UCSD-AML1 (cell line): ENCODE results near the gene FBXO2.
"Not testable (repeated sequence)": the region's sequence is repeated elsewhere in the genome, so short reads cannot be mapped to it uniquely, and the experiment has no call there.

ENCODE experiments used
- DNase-seq: peaks from one replicate; lab custom pipeline; 2025; ENCODE audit not compliant: unreplicated experiment; lab: John Stamatoyannopoulos, UW

The FBXO2 gene

DNA sequence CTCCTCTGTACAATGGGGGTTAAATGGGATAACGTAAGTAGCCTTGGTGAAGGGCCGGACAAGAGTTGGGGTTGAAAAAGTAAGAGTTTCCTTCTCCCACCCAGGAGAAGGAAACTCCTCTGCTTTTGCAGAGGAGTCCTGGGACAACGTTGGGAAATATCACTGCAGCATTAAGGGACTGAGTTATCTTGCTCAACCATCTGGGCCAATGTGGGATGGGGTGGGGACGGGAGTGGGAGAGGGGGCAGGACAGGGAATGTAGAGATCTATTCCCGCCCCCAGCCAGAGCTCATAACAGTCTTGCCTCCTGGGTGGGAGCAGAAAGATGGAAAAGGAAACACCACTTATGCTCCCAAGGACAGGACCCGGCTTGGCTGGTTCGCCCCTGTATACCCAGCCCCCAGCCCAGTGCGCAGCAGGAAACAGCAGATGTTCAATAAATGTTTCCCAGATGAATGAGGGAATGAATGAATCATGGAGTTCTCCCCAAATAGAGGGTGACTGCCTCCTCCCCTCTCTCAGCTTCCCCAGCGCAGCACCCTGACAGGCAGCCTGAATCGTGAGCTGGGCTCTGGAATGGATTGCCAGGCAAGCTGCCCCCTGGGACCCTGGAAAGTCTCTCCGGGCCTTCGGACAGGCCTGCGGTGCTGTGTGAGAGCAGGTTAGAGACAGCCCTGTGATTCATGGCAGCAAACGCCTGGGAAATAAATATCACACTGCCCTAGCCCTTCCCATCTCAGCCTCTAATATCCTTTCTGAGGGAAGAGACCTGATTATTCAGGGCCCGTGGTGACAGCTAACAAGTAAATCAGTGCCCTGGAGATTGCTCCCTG lies 24.8 kb downstream of the FBXO2 start:
- no peak for DNase-seq

DNA sequence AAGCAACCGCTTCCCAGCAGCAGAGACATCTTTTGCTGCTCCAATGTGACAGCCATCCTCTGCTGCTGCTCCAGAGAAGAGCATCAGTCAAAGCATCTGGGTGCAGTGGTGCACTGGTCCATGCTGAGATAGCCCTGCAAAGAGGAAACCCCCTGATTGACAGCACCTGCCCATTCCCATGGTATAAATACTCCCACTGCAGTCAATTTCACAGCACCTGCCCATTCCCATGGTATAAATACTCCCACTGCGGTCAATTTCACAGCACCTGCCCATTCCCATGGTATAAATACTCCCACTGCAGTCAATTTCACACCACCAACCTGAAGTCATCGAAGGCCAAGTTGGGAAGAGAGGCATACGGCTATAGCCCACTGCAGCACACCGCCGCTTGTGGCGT lies 25.5 kb downstream of the FBXO2 start:
- no peak for DNase-seq

DNA sequence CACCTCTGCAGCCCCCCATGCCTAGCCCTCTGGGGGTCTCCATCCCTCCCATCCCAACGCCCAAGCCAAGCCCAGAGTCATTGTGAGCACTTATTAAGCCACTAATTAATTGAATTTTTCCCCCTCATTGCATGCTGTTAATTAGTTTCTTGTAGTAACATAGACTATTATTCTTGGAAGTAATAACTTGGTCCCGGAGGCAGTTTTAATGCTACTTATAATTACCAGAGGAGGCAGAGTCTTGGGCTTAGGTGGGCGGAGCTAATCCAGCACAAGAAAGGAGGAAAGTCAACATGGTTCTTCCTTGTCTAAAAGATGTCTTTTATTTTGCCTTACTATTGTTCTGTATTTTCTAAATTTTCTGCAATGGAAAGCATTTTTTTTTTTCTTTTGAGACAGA lies 27.7 kb downstream of the FBXO2 start:
- no peak for DNase-seq

DNA sequence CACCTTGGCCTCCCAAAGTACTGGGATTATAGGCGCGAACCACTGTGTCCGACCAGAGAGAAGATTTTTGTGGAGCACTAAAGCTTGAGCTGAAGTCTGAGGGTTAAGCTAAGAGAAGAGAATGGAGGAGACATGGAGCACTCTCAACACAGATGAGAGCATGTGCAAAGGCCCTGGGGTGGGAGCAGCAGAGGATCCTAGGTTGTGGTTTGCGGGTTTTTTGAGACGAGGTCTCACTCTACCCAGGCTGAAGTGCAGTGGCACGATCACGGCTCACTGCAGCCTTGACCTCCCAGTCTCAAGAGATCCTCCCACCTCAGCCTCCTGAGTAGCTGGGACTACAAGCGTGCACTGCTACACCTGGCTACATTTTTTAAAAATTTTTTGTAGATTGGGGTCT lies 30.5 kb downstream of the FBXO2 start:
- no peak for DNase-seq

GRCh38 chr1:11622398-11622797 lies 31.8 kb downstream of the FBXO2 start:
- DNase-seq, result no peak

- DNase-seq, result no peak
Measured at GRCh38 chr1:11620924-11621323, 33.3 kb downstream of the FBXO2 start.

GRCh38 chr1:11620405-11620804 lies 33.8 kb downstream of the FBXO2 start:
- DNase-seq, result no peak

- no peak for DNase-seq
Measured at GRCh38 chr1:11617741-11618140, 36.5 kb downstream of the FBXO2 start.

DNA sequence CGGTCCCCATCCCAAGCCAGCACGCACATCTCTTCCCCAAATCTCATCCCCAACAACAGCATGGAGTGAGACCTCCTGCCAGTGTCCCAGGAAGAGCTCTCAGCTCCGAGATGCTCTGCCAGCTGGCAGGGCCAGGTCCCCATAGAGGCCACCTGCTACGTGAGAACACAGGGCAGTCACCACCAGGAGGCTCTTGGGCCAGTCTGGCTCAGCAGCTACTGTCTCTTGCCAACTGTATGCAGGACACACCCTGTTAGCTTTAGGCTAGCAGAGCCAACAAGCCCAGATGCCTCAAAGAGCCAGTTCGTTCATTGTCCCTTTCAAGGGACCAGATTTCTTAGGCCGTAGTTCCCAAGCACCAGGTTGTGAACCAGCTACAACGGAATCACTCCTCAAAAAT lies 36.9 kb downstream of the FBXO2 start:
- no peak for DNase-seq

GRCh38 chr1:11616766-11617165 lies 37.5 kb downstream of the FBXO2 start:
- DNase-seq, result no peak

DNA sequence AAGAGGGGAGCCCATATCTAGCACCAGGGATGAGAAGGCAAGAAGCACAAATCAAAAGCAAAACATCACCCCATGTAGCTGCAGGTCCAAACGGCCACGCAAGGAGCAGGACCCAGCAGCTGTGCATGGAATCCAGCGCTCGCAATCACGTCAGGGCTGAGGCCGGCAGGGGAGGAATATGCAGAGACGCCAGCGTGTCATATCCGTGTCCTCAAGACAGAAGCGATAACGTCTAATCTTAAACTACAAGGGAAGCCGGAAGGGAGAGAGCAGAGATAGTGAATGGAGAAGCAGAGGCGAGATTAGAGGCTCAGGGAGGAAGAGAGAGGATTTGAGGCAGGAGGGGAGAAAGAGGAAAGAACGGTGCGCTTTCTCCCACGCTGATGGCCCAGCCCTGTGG lies 39.1 kb downstream of the FBXO2 start:
- no peak for DNase-seq

DNA sequence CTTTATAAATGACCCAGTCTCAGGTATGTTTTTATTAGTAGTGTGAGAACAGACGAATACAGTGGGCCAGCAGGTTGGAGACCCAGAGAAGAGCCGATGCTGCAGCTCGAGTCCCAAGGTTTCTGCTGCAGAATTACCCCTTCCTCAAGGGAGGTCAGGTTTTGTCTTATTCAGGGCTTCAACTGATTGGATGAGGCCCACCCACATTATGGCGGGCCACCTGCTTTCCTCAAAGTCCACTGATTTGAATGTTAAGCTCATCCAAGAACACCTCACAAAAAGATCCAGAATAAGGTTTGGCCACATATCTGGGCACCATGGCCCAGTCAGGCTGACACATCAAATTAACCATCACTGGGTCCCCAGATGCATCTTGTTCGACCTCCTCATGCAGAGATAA lies 40.9 kb downstream of the FBXO2 start:
- DNase-seq, result no peak

DNA sequence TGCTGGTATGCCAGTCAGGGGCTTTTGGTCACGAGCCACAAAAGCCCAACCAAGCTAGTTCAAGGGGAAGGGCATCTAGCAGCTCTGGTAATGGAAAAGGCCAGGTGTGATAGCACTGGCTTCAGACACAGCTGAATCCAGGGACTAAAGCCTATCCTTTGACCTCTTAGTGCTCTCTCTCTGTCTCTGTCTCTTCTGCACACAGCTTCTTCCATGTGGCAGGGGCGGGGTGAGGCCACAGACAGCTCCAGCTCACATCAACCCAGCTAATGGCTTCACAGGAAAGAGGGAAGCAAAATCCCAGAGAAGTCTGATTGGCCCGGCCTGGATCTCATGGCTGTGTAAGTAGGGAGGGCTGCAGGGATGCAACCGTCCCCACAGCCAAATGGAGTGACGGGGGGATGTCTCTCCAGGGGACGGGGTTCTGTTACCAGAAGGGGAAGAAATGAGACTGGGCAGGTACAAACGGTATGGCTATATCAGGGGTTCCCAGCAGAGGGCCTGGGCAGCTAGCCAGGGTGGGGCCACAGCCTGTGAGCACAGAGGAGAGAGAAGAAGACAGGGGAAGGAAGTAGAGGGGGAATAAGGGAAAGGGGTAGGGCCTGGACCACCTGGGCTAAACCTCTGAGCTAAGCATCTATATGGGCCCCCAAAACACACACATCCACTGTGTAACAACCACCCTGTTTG lies 42.4 kb downstream of the FBXO2 start:
- no peak for DNase-seq

DNA sequence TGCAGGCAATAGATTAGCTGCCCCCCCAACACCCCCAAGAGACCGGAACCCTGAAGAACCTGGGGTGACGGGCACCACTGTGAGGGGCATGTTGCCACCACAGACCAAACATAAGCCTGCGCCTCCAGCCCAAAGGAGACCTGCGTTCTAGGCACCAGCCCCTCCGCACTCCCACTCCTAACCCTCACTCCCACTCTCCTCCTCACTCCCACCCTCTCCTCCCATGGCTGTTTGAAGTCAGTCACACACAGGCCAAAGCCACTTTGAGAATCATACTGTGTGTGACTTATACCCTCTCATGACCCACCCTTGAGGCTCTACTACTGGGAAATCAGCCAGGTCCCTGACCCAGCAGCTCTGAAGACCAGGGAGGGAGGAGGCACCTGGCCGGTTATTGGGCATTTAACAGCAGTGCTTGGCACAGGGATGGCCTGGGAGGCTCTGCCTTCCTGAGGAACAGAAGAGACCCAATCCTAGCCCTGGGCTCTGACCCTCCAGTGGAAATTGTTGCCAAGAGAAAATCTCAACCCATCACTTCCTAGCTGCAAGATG lies 43.5 kb downstream of the FBXO2 start:
- no peak for DNase-seq

DNA sequence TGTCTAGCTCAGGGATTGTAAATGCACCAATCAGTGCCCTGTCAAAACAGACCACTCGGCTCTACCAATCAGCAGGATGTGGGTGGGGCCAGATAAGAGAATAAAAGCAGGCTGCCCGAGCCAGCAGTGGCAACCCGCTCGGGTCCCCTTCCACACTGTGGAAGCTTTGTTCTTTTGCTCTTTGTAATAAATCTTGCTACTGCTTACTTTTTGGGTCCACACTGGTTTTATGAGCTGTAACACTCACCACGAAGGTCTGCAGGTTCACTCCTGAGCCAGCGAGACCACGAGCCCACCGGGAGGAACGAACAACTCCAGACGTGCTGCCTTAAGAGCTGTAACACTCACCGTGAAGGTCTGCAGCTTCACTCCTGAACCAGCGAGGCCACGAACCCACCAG lies 44.9 kb downstream of the FBXO2 start:
- DNase-seq, result not testable (repeated sequence)

DNA sequence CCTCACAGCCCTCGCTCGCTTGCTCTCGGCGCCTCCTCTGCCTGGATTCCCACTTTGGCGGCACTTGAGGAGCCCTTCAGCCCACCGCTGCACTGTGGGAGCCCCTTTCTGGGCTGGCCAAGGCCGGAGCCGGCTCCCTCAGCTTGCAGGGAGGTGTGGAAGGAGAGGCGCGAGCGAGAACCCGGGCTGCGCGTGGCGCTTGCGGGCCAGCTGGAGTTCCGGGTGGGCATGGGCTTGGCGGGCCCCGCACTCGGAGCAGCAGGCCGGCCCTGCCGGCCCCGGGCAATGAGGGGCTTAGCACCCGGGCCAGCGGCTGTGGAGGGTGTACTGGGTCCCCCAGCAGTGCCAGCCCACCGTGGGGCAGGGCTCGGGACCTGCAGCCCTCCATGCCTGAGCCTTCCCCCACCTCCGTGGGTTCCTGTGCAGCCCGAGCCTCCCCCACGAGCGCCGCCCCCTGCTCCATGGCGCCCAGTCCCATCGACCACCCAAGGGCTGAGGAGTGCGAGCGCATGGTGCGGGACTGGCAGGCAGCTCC lies 45.6 kb downstream of the FBXO2 start:
- DNase-seq, result not testable (repeated sequence)

DNA sequence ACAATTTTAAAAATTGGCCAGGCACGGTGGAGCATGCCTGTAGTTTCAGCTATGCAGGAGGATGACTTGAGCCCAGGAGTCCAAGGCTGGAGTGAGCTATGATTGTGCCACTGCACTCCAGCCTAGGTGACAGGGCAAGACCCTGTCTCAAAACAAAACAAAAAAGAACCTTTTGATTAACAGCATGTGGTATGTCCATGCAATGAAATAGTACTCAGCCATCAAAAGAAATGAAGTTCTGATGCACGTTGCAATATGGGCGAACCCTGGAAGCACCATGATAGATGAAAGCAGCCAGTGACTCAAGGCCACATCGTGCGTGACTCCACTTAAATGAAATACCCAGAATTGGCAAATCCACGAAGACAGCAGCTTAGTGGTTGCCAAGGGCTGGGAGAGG lies 47.5 kb downstream of the FBXO2 start:
- DNase-seq, result no peak

DNA sequence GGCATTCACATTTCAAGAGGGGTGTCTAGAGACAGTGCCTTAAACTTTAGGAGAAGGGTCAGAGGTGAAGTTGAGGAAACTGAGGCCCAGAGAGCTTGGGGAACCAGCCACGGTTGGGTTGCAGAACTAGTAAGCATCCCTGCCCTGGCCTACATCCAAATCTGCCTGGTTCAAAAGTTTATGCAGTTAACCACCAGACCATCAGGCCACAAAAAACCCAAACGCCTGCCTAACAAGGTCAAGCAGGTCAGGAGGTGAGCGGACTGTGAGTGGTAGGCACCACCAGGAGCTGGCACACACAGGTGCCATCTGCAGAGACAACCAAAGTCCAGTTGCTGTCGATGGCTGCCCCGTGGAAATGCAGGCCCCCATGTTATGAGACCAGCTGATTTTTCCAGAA lies 51.2 kb downstream of the FBXO2 start:
- no peak for DNase-seq

GRCh38 chr1:11602424-11602823 lies 51.8 kb downstream of the FBXO2 start:
- DNase-seq, result no peak

- DNase-seq, result no peak
Measured at GRCh38 chr1:11600836-11601235, 53.4 kb downstream of the FBXO2 start.

DNA sequence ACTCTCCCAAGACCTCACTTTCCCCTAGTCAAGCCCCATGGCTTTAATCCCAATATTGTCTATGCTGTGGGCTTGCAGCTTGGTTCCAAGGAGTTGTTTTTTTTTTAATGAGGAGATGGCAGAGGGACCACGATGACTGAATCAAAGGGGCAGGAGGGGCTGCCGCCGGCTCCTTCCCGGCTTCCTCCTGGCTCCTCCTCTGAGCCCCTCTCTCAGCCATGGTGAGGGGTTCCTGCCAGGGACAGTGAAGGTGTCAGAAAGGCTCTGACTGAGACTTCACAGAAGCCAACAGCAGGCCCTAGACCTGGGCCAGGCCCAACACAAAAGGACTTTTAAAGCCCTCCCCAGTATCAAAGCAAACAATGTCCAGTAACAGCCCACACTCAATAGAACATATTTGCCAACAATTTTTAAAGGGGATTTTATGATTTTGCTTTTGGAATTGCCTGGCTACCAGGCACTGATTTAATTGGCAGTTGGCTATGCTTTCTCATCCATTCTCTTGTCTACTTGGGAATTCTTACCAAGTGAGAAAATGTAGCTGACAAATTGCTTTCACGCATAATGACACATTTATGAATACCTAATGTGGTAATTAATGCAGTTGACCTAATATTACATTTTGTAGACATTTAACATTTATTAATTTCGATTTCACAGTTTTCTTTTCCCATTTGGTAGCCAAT lies 54.2 kb downstream of the FBXO2 start:
- no peak for DNase-seq
